OCI-LY1 (cell line): ENCODE measurements around the gene ATP8A1.

ENCODE experiments used
- EZH2 ChIP-seq: fragments of 200-600 bp; sonication (generic), shearing (Covaris generic); IDR thresholded peaks from 2 replicates; pipeline ENCODE4 v1.8.0; 2017; ENCODE audit warnings: borderline replicate concordance, mixed run types, mild to moderate bottlenecking, antibody characterized with exemption, low read length, moderate library complexity, mixed read lengths
- TF ChIP-seq, protein P1 (sequence below): fragments of 200-600 bp; sonication (generic), shearing (Covaris generic); IDR thresholded peaks from 2 replicates; pipeline ENCODE4 v1.5.1; 2017; ENCODE audit warnings: mild to moderate bottlenecking, antibody characterized with exemption, low read length, moderate library complexity, mixed read lengths

GRCh38 chr4:42573249-42573648 is 83.7 kb downstream of the ATP8A1 start:
- TF ChIP-seq, protein P1, sequence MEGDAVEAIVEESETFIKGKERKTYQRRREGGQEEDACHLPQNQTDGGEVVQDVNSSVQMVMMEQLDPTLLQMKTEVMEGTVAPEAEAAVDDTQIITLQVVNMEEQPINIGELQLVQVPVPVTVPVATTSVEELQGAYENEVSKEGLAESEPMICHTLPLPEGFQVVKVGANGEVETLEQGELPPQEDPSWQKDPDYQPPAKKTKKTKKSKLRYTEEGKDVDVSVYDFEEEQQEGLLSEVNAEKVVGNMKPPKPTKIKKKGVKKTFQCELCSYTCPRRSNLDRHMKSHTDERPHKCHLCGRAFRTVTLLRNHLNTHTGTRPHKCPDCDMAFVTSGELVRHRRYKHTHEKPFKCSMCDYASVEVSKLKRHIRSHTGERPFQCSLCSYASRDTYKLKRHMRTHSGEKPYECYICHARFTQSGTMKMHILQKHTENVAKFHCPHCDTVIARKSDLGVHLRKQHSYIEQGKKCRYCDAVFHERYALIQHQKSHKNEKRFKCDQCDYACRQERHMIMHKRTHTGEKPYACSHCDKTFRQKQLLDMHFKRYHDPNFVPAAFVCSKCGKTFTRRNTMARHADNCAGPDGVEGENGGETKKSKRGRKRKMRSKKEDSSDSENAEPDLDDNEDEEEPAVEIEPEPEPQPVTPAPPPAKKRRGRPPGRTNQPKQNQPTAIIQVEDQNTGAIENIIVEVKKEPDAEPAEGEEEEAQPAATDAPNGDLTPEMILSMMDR, result no peak
- TF ChIP-seq EZH2, result no peak
